Measurements from ENCODE around the gene KCTD4. TPM values are rescaled to one million over a fixed set of nuclear protein-coding genes. Genes with fewer than 3 reads are reported as not detected.

Gene KCTD4
- not detected in 2 replicates for total RNA-seq

GRCh38 chr13:45200701-45201232 is at the start of gene KCTD4:
TSS of gene KCTD4 (minus strand) at chr13:45201045. CDS start at chr13:45194567, 6,478 bp downstream.

Other genes with a start within 250 kb of the KCTD4 start
- 1.0 and 1.6 TPM in 2 replicates for gene NUFIP1, start 211.6 kb downstream of the KCTD4 start, total RNA-seq
- 27.4 TPM in 2 replicates for gene GPALPP1, start 211.5 kb downstream of the KCTD4 start, total RNA-seq
- gene GTF2F2, start 80.5 kb downstream of the KCTD4 start, total RNA-seq = 17.0 and 25.4 TPM in 2 replicates
- gene TPT1, start 140.1 kb upstream of the KCTD4 start, total RNA-seq = 2,504 and 4,343 TPM in 2 replicates
- 9.6 and 12.2 TPM in 2 replicates for gene SLC25A30, start 217.3 kb upstream of the KCTD4 start, total RNA-seq